ENCODE data around the gene PNPLA5. TPM values are rescaled to one million over a fixed set of nuclear protein-coding genes. Genes with fewer than 3 reads are reported as not detected.

PNPLA5 gene
- total RNA-seq, 1 donor from 2014 or later, result not detected

GRCh38 chr22:43840851-43841250 lies 51.0 kb downstream of the PNPLA5 start:
- no peak for DNase-seq (ENCODE audit: low read depth)
- no peak for TF ChIP-seq CTCF (IDR thresholded peaks at IDR 0.05; ENCODE audit: insufficient read depth, low read length, poor library complexity, severe bottlenecking)
- peaks cover 3% of the 10 kb centered on the region for H3K27me3 ChIP-seq (ENCODE audit: control insufficient read depth, insufficient read depth, low read length)
- no peaks in the 10 kb centered on the region for H3K36me3 ChIP-seq (ENCODE audit: control insufficient read depth, insufficient read depth, low read length)
- H3K4me3 ChIP-seq (ENCODE audit: low read depth, low read length), result no peak overlapping the region

- Histone ChIP-seq H3K27me3 (ENCODE audit: control insufficient read depth, insufficient read depth, low read length) (peaks cover 6% of the 10 kb centered on the region), H3K4me3 (ENCODE audit: low read depth, low read length) (no peak overlapping the region), H3K36me3 (ENCODE audit: control insufficient read depth, insufficient read depth, low read length) (no peaks in the 10 kb centered on the region)
- TF ChIP-seq CTCF (IDR thresholded peaks at IDR 0.05; ENCODE audit: insufficient read depth, low read length, poor library complexity, severe bottlenecking), result no peak
- no peak for DNase-seq (ENCODE audit: low read depth)
Observed at GRCh38 chr22:43840431-43840830, 51.4 kb downstream of the PNPLA5 start.

- Histone ChIP-seq H3K27me3 (ENCODE audit: control insufficient read depth, insufficient read depth, low read length) (peaks cover 7% of the 10 kb centered on the region), H3K4me3 (ENCODE audit: low read depth, low read length) (no peak overlapping the region), H3K36me3 (ENCODE audit: control insufficient read depth, insufficient read depth, low read length) (no peaks in the 10 kb centered on the region)
- no peak for TF ChIP-seq CTCF (IDR thresholded peaks at IDR 0.05; ENCODE audit: insufficient read depth, low read length, poor library complexity, severe bottlenecking)
- DNase-seq (ENCODE audit: low read depth), result no peak
Observed at GRCh38 chr22:43839781-43840180, 52.0 kb downstream of the PNPLA5 start.

- no peaks in the 10 kb centered on the region for H3K36me3 ChIP-seq (ENCODE audit: control insufficient read depth, insufficient read depth, low read length)
- H3K4me3 ChIP-seq (ENCODE audit: low read depth, low read length), result no peak overlapping the region
- H3K27me3 ChIP-seq (ENCODE audit: control insufficient read depth, insufficient read depth, low read length), result peaks cover 10% of the 10 kb centered on the region
- TF ChIP-seq CTCF (IDR thresholded peaks at IDR 0.05; ENCODE audit: insufficient read depth, low read length, poor library complexity, severe bottlenecking), result no peak
- DNase-seq (ENCODE audit: low read depth), result no peak
Observed at GRCh38 chr22:43838571-43839307, 53.1 kb downstream of the PNPLA5 start.

- Histone ChIP-seq H3K36me3 (ENCODE audit: control insufficient read depth, insufficient read depth, low read length) (no peaks in the 10 kb centered on the region), H3K27me3 (ENCODE audit: control insufficient read depth, insufficient read depth, low read length) (peaks cover 13% of the 10 kb centered on the region), H3K4me3 (ENCODE audit: low read depth, low read length) (no peak overlapping the region)
- TF ChIP-seq CTCF (IDR thresholded peaks at IDR 0.05; ENCODE audit: insufficient read depth, low read length, poor library complexity, severe bottlenecking), result no peak
- DNase-seq (ENCODE audit: low read depth), result no peak
Observed at GRCh38 chr22:43838161-43838560, 53.7 kb downstream of the PNPLA5 start.

- no peak overlapping the region for H3K4me3 ChIP-seq (ENCODE audit: low read depth, low read length)
- no peak for TF ChIP-seq CTCF (IDR thresholded peaks at IDR 0.05; ENCODE audit: insufficient read depth, low read length, poor library complexity, severe bottlenecking)
- no peak for DNase-seq (ENCODE audit: low read depth)
- H3K36me3 ChIP-seq (ENCODE audit: control insufficient read depth, insufficient read depth, low read length), result no peaks in the 10 kb centered on the region
- H3K27me3 ChIP-seq (ENCODE audit: control insufficient read depth, insufficient read depth, low read length), result peaks cover 16% of the 10 kb centered on the region
Observed at GRCh38 chr22:43837666-43838065, 54.1 kb downstream of the PNPLA5 start.

All from kidney epithelial cell (primary cell).